HEK293 (cell line): ENCODE results near the gene AKT1.

Experiments used
- BCL11B ChIP-seq: fragments of 450-650 bp; formaldehyde crosslinking; IDR thresholded peaks from 2 replicates; pipeline ENCODE4 v1.5.1; 2016; ENCODE audit warnings: low read depth, missing biosample characterization, missing genetic modification characterization
- GFI1B ChIP-seq: fragments of 450-650 bp; formaldehyde crosslinking; IDR thresholded peaks from 2 replicates; pipeline ENCODE4 v1.5.1; 2016; ENCODE audit warnings: missing biosample characterization, missing genetic modification characterization
- GLIS2 ChIP-seq: fragments of 450-650 bp; formaldehyde crosslinking; IDR thresholded peaks from 2 replicates; pipeline ENCODE4 v1.5.1; 2016; ENCODE audit warnings: missing biosample characterization, missing genetic modification characterization
- HOXA7 ChIP-seq: sonication (generic); formaldehyde crosslinking; IDR thresholded peaks from 2 replicates; pipeline ENCODE4 v1.8.1; 2022; ENCODE audit warnings: missing genetic modification reagents, borderline replicate concordance
- KLF7 ChIP-seq: fragments of 450-650 bp; formaldehyde crosslinking; IDR thresholded peaks from 2 replicates; pipeline ENCODE4 v1.5.1; 2016; ENCODE audit warnings: missing biosample characterization, missing genetic modification characterization, borderline replicate concordance
- OSR2 ChIP-seq: fragments of 450-650 bp; formaldehyde crosslinking; IDR thresholded peaks from 2 replicates; pipeline ENCODE4 v1.5.1; 2016; ENCODE audit warnings: missing biosample characterization, missing genetic modification characterization
- OVOL3 ChIP-seq: fragments of 450-650 bp; formaldehyde crosslinking; IDR thresholded peaks from 2 replicates; pipeline ENCODE4 v1.5.1; 2016; ENCODE audit warnings: missing biosample characterization, missing genetic modification characterization
- REPIN1 ChIP-seq: fragments of 450-650 bp; formaldehyde crosslinking; IDR thresholded peaks from 2 replicates; pipeline ENCODE4 v1.5.1; 2017; ENCODE audit warnings: missing biosample characterization, missing genetic modification characterization, low read depth
- SALL2 ChIP-seq: fragments of 450-650 bp; formaldehyde crosslinking; IDR thresholded peaks from 2 replicates; pipeline ENCODE4 v1.5.0; 2017; ENCODE audit warnings: missing biosample characterization, mild to moderate bottlenecking, missing genetic modification characterization, borderline replicate concordance
- ZBTB7A ChIP-seq: fragments of 450-650 bp; formaldehyde crosslinking; IDR thresholded peaks from 2 replicates; pipeline ENCODE4 v1.5.1; 2016; ENCODE audit warnings: low read depth, missing biosample characterization, missing genetic modification characterization
- ZFP37 ChIP-seq: fragments of 450-650 bp; formaldehyde crosslinking; IDR thresholded peaks from 2 replicates; pipeline ENCODE4 v1.5.1; 2016; ENCODE audit warnings: missing biosample characterization, missing genetic modification characterization
- ZNF140 ChIP-seq: fragments of 450-650 bp; formaldehyde crosslinking; IDR thresholded peaks from 2 replicates; pipeline ENCODE4 v1.5.1; 2016; ENCODE audit warnings: missing biosample characterization, missing genetic modification characterization
- ZNF266 ChIP-seq: fragments of 450-650 bp; formaldehyde crosslinking; IDR thresholded peaks from 2 replicates; pipeline ENCODE4 v1.5.1; 2016; ENCODE audit warnings: missing biosample characterization, missing genetic modification characterization, low read depth
- ZNF274 ChIP-seq, 2 experiments: fragments of 200-500 bp in 1 of 2; fragments of 450-650 bp in 1 of 2; sonication (Bioruptor generic) in 1 of 2; formaldehyde crosslinking in 1 of 2; IDR thresholded peaks; 2 replicates each; pipeline versions ENCODE4 v1.5.1 to v1.6.1; 2014 to 2016; ENCODE audit warnings: borderline replicate concordance in 1 of 2, inconsistent platforms in 1 of 2, low read length in 1 of 2, missing biosample characterization in 1 of 2, missing genetic modification characterization in 1 of 2
- ZNF510 ChIP-seq: fragments of 450-650 bp; formaldehyde crosslinking; IDR thresholded peaks from 2 replicates; pipeline ENCODE4 v1.5.1; 2018; ENCODE audit warnings: mild to moderate bottlenecking, missing genetic modification characterization, missing biosample characterization; ENCODE audit not compliant: insufficient replicate concordance
- ZNF624 ChIP-seq: fragments of 450-650 bp; formaldehyde crosslinking; IDR thresholded peaks from 2 replicates; pipeline ENCODE4 v1.5.1; 2017; ENCODE audit warnings: missing biosample characterization, missing genetic modification characterization
- ZNF701 ChIP-seq: fragments of 450-650 bp; formaldehyde crosslinking; IDR thresholded peaks from 2 replicates; pipeline ENCODE4 v1.5.1; 2016; ENCODE audit warnings: missing biosample characterization, missing genetic modification characterization
- TF ChIP-seq, protein P1 (sequence below): fragments of 450-650 bp; formaldehyde crosslinking; IDR thresholded peaks from 2 replicates; pipeline ENCODE4 v1.5.1; 2016; ENCODE audit warnings: missing biosample characterization, missing genetic modification characterization
- TF ChIP-seq, protein P2 (sequence below): fragments of 450-650 bp; IDR thresholded peaks from 2 replicates; pipeline ENCODE4 v1.5.1; 2018; ENCODE audit warnings: missing biosample characterization, mild to moderate bottlenecking, missing genetic modification characterization
- TF ChIP-seq, protein P3 (sequence below): fragments of 450-650 bp; formaldehyde crosslinking; IDR thresholded peaks from 2 replicates; pipeline ENCODE4 v1.5.1; 2016; ENCODE audit warnings: missing biosample characterization, missing genetic modification characterization, borderline replicate concordance
- TF ChIP-seq, protein P4 (sequence below): fragments of 450-650 bp; formaldehyde crosslinking; IDR thresholded peaks from 2 replicates; pipeline ENCODE4 v1.5.1; 2016; ENCODE audit warnings: missing biosample characterization, missing genetic modification characterization
- TF ChIP-seq, protein P5 (sequence below): fragments of 450-650 bp; formaldehyde crosslinking; IDR thresholded peaks from 2 replicates; pipeline ENCODE4 v1.5.1; 2016; ENCODE audit warnings: missing biosample characterization, missing genetic modification characterization
- TF ChIP-seq, protein P6 (sequence below): fragments of 450-650 bp; formaldehyde crosslinking; IDR thresholded peaks from 2 replicates; pipeline ENCODE4 v1.5.1; 2016; ENCODE audit warnings: missing biosample characterization, missing genetic modification characterization, low read depth

Gene AKT1

DNA sequence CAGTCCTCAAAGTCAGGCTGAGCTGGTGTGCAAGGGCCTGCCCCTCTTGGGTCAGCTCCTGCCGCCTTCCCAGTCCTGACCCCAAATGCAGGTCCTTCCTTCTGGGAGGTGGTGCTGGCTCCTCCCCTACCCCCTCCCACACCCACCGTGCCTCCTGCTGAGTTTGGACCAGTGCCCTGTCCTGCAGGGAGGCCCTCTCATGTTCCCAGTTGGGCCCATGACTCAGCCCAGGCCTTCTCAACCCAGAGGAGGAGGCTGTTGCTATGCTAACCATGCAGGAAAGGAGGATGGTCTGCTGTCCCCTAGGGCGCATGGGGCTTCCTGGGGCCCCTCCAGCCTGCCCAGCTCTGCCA lies 9.8 kb upstream of the AKT1 start (continued):
- TF ChIP-seq, protein P1, sequence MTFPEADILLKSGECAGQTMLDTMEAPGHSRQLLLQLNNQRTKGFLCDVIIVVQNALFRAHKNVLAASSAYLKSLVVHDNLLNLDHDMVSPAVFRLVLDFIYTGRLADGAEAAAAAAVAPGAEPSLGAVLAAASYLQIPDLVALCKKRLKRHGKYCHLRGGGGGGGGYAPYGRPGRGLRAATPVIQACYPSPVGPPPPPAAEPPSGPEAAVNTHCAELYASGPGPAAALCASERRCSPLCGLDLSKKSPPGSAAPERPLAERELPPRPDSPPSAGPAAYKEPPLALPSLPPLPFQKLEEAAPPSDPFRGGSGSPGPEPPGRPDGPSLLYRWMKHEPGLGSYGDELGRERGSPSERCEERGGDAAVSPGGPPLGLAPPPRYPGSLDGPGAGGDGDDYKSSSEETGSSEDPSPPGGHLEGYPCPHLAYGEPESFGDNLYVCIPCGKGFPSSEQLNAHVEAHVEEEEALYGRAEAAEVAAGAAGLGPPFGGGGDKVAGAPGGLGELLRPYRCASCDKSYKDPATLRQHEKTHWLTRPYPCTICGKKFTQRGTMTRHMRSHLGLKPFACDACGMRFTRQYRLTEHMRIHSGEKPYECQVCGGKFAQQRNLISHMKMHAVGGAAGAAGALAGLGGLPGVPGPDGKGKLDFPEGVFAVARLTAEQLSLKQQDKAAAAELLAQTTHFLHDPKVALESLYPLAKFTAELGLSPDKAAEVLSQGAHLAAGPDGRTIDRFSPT (tag by site-specific recombination): peak; percentile 43
- TF ChIP-seq SALL2 (tag by site-specific recombination) (no peak), ZBTB7A (tag by site-specific recombination) (no peak), REPIN1 (no peak), BCL11B (no peak), ZNF510 (tag by site-specific recombination) (no peak), ZNF624 (tag by site-specific recombination) (no peak), OSR2 (tag by site-specific recombination) (no peak), KLF7 (tag by site-specific recombination) (no peak), ZNF274 (IDR thresholded peaks at IDR 0.05; ENCODE audit: low read length) (no peak), ZNF274 (tag by site-specific recombination; IDR thresholded peaks at IDR 0.05; ENCODE audit: borderline replicate concordance) (no peak), ZFP37 (tag by site-specific recombination) (no peak), GFI1B (tag by site-specific recombination) (no peak), ZNF701 (tag by site-specific recombination) (no peak), OVOL3 (tag by site-specific recombination) (no peak), ZNF266 (no peak), HOXA7 (CRISPR knock-in tag) (no peak), GLIS2 (tag by site-specific recombination) (peak; percentile 90), ZNF140 (tag by site-specific recombination) (no peak)
- TF ChIP-seq, protein P2, sequence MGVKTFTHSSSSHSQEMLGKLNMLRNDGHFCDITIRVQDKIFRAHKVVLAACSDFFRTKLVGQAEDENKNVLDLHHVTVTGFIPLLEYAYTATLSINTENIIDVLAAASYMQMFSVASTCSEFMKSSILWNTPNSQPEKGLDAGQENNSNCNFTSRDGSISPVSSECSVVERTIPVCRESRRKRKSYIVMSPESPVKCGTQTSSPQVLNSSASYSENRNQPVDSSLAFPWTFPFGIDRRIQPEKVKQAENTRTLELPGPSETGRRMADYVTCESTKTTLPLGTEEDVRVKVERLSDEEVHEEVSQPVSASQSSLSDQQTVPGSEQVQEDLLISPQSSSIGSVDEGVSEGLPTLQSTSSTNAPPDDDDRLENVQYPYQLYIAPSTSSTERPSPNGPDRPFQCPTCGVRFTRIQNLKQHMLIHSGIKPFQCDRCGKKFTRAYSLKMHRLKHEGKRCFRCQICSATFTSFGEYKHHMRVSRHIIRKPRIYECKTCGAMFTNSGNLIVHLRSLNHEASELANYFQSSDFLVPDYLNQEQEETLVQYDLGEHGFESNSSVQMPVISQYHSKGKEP: peak; percentile 60; the same call in 1 of the 2 replicates
- TF ChIP-seq, protein P3, sequence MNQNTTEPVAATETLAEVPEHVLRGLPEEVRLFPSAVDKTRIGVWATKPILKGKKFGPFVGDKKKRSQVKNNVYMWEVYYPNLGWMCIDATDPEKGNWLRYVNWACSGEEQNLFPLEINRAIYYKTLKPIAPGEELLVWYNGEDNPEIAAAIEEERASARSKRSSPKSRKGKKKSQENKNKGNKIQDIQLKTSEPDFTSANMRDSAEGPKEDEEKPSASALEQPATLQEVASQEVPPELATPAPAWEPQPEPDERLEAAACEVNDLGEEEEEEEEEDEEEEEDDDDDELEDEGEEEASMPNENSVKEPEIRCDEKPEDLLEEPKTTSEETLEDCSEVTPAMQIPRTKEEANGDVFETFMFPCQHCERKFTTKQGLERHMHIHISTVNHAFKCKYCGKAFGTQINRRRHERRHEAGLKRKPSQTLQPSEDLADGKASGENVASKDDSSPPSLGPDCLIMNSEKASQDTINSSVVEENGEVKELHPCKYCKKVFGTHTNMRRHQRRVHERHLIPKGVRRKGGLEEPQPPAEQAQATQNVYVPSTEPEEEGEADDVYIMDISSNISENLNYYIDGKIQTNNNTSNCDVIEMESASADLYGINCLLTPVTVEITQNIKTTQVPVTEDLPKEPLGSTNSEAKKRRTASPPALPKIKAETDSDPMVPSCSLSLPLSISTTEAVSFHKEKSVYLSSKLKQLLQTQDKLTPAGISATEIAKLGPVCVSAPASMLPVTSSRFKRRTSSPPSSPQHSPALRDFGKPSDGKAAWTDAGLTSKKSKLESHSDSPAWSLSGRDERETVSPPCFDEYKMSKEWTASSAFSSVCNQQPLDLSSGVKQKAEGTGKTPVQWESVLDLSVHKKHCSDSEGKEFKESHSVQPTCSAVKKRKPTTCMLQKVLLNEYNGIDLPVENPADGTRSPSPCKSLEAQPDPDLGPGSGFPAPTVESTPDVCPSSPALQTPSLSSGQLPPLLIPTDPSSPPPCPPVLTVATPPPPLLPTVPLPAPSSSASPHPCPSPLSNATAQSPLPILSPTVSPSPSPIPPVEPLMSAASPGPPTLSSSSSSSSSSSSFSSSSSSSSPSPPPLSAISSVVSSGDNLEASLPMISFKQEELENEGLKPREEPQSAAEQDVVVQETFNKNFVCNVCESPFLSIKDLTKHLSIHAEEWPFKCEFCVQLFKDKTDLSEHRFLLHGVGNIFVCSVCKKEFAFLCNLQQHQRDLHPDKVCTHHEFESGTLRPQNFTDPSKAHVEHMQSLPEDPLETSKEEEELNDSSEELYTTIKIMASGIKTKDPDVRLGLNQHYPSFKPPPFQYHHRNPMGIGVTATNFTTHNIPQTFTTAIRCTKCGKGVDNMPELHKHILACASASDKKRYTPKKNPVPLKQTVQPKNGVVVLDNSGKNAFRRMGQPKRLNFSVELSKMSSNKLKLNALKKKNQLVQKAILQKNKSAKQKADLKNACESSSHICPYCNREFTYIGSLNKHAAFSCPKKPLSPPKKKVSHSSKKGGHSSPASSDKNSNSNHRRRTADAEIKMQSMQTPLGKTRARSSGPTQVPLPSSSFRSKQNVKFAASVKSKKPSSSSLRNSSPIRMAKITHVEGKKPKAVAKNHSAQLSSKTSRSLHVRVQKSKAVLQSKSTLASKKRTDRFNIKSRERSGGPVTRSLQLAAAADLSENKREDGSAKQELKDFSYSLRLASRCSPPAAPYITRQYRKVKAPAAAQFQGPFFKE (tag by site-specific recombination): no peak
- TF ChIP-seq, protein P4, sequence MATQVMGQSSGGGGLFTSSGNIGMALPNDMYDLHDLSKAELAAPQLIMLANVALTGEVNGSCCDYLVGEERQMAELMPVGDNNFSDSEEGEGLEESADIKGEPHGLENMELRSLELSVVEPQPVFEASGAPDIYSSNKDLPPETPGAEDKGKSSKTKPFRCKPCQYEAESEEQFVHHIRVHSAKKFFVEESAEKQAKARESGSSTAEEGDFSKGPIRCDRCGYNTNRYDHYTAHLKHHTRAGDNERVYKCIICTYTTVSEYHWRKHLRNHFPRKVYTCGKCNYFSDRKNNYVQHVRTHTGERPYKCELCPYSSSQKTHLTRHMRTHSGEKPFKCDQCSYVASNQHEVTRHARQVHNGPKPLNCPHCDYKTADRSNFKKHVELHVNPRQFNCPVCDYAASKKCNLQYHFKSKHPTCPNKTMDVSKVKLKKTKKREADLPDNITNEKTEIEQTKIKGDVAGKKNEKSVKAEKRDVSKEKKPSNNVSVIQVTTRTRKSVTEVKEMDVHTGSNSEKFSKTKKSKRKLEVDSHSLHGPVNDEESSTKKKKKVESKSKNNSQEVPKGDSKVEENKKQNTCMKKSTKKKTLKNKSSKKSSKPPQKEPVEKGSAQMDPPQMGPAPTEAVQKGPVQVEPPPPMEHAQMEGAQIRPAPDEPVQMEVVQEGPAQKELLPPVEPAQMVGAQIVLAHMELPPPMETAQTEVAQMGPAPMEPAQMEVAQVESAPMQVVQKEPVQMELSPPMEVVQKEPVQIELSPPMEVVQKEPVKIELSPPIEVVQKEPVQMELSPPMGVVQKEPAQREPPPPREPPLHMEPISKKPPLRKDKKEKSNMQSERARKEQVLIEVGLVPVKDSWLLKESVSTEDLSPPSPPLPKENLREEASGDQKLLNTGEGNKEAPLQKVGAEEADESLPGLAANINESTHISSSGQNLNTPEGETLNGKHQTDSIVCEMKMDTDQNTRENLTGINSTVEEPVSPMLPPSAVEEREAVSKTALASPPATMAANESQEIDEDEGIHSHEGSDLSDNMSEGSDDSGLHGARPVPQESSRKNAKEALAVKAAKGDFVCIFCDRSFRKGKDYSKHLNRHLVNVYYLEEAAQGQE: no peak; the same call in 1 of the 2 replicates
- TF ChIP-seq, protein P5, sequence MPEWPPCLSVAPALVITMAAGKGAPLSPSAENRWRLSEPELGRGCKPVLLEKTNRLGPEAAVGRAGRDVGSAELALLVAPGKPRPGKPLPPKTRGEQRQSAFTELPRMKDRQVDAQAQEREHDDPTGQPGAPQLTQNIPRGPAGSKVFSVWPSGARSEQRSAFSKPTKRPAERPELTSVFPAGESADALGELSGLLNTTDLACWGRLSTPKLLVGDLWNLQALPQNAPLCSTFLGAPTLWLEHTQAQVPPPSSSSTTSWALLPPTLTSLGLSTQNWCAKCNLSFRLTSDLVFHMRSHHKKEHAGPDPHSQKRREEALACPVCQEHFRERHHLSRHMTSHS (tag by site-specific recombination): no peak
- TF ChIP-seq, protein P6, sequence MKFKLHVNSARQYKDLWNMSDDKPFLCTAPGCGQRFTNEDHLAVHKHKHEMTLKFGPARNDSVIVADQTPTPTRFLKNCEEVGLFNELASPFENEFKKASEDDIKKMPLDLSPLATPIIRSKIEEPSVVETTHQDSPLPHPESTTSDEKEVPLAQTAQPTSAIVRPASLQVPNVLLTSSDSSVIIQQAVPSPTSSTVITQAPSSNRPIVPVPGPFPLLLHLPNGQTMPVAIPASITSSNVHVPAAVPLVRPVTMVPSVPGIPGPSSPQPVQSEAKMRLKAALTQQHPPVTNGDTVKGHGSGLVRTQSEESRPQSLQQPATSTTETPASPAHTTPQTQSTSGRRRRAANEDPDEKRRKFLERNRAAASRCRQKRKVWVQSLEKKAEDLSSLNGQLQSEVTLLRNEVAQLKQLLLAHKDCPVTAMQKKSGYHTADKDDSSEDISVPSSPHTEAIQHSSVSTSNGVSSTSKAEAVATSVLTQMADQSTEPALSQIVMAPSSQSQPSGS (tag by site-specific recombination): no peak
